HepG2 (cell line): Measurements from ENCODE around the gene SHISA5. TPM values are rescaled to one million over a fixed set of nuclear protein-coding genes. Genes with fewer than 3 reads are reported as not detected.
A peak's percentile ranks its signal among the peaks of the same experiment; 100 is the strongest.

Source experiments
- E2F2 ChIP-seq: sonication (generic); formaldehyde crosslinking; IDR thresholded peaks from 2 replicates; pipeline ENCODE4 v1.4.0; 2020; ENCODE audit warnings: missing genetic modification reagents, borderline replicate concordance
- HMGXB4 ChIP-seq, 2 experiments: sonication (generic) in 1 of 2; formaldehyde crosslinking in 1 of 2; IDR thresholded peaks; 2 replicates each; pipeline versions ENCODE4 v1.4.0 to v1.6.1; 2018 to 2020; ENCODE audit warnings: missing genetic modification reagents in 2 of 2, borderline replicate concordance in 1 of 2, low read depth in 1 of 2, mild to moderate bottlenecking in 1 of 2, missing biosample characterization in 1 of 2
- KDM2A ChIP-seq: sonication (generic); formaldehyde crosslinking; IDR thresholded peaks from 2 replicates; pipeline ENCODE4 v1.4.0; 2020; ENCODE audit warnings: low read depth, missing genetic modification reagents, borderline replicate concordance
- PBX3 ChIP-seq: sonication (generic); formaldehyde crosslinking; IDR thresholded peaks from 2 replicates; pipeline ENCODE4 v1.8.1; 2023; ENCODE audit warnings: missing genetic modification reagents, inconsistent platforms, borderline replicate concordance
- POLR2G ChIP-seq: fragments of 200-400 bp; formaldehyde crosslinking; IDR thresholded peaks from 2 replicates; pipeline ENCODE4 v1.6.1; 2018; ENCODE audit warnings: mild to moderate bottlenecking, low read depth, low read length, moderate library complexity
- RAD21 ChIP-seq: fragments of 450-650 bp; formaldehyde crosslinking; IDR thresholded peaks from 2 replicates; pipeline ENCODE4 v1.5.0; 2020; ENCODE audit warnings: mild to moderate bottlenecking
- RXRA ChIP-seq: sonication (generic); formaldehyde crosslinking; IDR thresholded peaks from 2 replicates; pipeline ENCODE4 v1.5.1; 2020; ENCODE audit warnings: missing genetic modification reagents
- SKIL ChIP-seq: sonication (generic); formaldehyde crosslinking; IDR thresholded peaks from 2 replicates; pipeline ENCODE4 v1.8.0; 2022; ENCODE audit warnings: missing genetic modification reagents, mild to moderate bottlenecking, moderate library complexity, borderline replicate concordance
- U2AF2 ChIP-seq: fragments of 200-400 bp; formaldehyde crosslinking; IDR thresholded peaks from 2 replicates; pipeline ENCODE4 v1.6.1; 2017; ENCODE audit warnings: low read depth, mild to moderate bottlenecking, low read length
- ZBTB46 ChIP-seq: sonication (generic); formaldehyde crosslinking; IDR thresholded peaks from 2 replicates; pipeline ENCODE4 v1.4.0; 2020; ENCODE audit warnings: mild to moderate bottlenecking, missing genetic modification reagents, borderline replicate concordance
- ZFP1 ChIP-seq: IDR thresholded peaks from 2 replicates; pipeline ENCODE4 v1.6.1; 2016
- ZGPAT ChIP-seq: IDR thresholded peaks from 2 replicates; pipeline ENCODE4 v1.6.1; 2016; ENCODE audit warnings: mild to moderate bottlenecking
- ZNF234 ChIP-seq: sonication (generic); formaldehyde crosslinking; conservative IDR thresholded peaks from 2 replicates; pipeline ENCODE4 v1.5.1; 2020; ENCODE audit warnings: mild to moderate bottlenecking, missing genetic modification reagents
- ZNF639 ChIP-seq: conservative IDR thresholded peaks from 2 replicates; pipeline ENCODE4 v1.6.1; 2018; ENCODE audit warnings: missing genetic modification reagents
- ZNF772 ChIP-seq: sonication (generic); formaldehyde crosslinking; IDR thresholded peaks from 2 replicates; pipeline ENCODE4 v1.5.0; 2020; ENCODE audit warnings: mild to moderate bottlenecking, missing genetic modification reagents
- ZNF891 ChIP-seq: sonication (generic); formaldehyde crosslinking; IDR thresholded peaks from 2 replicates; pipeline ENCODE4 v1.5.0; 2020; ENCODE audit warnings: mild to moderate bottlenecking, missing genetic modification reagents
- ZSCAN21 ChIP-seq: sonication (generic); formaldehyde crosslinking; IDR thresholded peaks from 2 replicates; pipeline ENCODE4 v1.8.0; 2022; ENCODE audit warnings: mild to moderate bottlenecking, missing genetic modification reagents, moderate library complexity, borderline replicate concordance
- polyA plus RNA-seq, 8 experiments: library from polyadenylated mRNA; depleted of rRNA in 3 of 8; stranded (reverse) in 7 of 8; unstranded in 1 of 8; fragments of >200 nt; fragmentation: Illumina TruSeq in 4 of 8; extraction: Trizol in 4 of 8; gene quantifications; 2 replicates each; pipeline versions ENCODE4 v1.2.1 to v1.2.3, GENCODE V29; 2011 to 2016; ENCODE audit warnings: low read depth in 4 of 8, missing spikeins in 1 of 8, mixed read lengths in 1 of 8; ENCODE audit not compliant: insufficient read depth in 1 of 8
- total RNA-seq, 5 experiments: library from RNA; depleted of rRNA; stranded (reverse); fragments of >200 nt; fragmentation: Illumina TruSeq; extraction: Trizol; gene quantifications; 2 replicates each; pipeline ENCODE4 v1.2.3, GENCODE V29; 2016; ENCODE audit warnings: low read depth in 1 of 5

The SHISA5 gene
- total and polyA plus RNA-seq, 2 of the 13 experiments (the other 11 are each of a cell fraction or from before 2014, with no cell fraction given): 75.8 to 91.4 TPM

GRCh38 chr3:48429317-48429959 lies 74.5 kb downstream of the SHISA5 start (continued):
- no peak for TF ChIP-seq SKIL
- TF ChIP-seq ZFP1: no peak
- no peak; the same call in 1 of the 2 replicates for TF ChIP-seq ZNF234 (CRISPR knock-in tag)
- no peak for TF ChIP-seq ZNF772 (CRISPR knock-in tag)
- TF ChIP-seq POLR2G: no peak
- TF ChIP-seq RXRA: no peak
- no peak for TF ChIP-seq KDM2A (CRISPR knock-in tag)
- TF ChIP-seq U2AF2: no peak
- no peak for TF ChIP-seq ZGPAT (CRISPR knock-in tag)
- peak; percentile 40 for TF ChIP-seq RAD21 (CRISPR knock-in tag)
- TF ChIP-seq ZSCAN21: 0 out of 2 replicates have a peak, but pooled peaks have one; percentile 8
- 0 out of 2 replicates have a peak, but pooled peaks have one; percentile 16 for TF ChIP-seq E2F2 (CRISPR knock-in tag)
- TF ChIP-seq ZNF891 (CRISPR knock-in tag): no peak
- TF ChIP-seq ZNF639: peak; percentile 6; the same call in 1 of the 2 replicates
- TF ChIP-seq PBX3 (CRISPR knock-in tag): no peak
- no peak for TF ChIP-seq ZBTB46
- TF ChIP-seq HMGXB4 (CRISPR knock-in tag; IDR thresholded peaks at IDR 0.05; ENCODE audit: borderline replicate concordance in 1 of 2, low read depth in 1 of 2): peak in 1 of 2 experiments; percentile 15; a peak in 1 of 4 replicates
